HG02678 (cell line): ENCODE data around the gene ZBTB38.

Source experiments
- ATAC-seq: cut with Tn5 transposase; IDR thresholded peaks from one replicate; pipeline ENCODE4 v1.9.1; 2021; ENCODE audit warnings: mild to moderate bottlenecking, moderate library complexity; ENCODE audit not compliant: unreplicated experiment

ZBTB38 gene

DNA sequence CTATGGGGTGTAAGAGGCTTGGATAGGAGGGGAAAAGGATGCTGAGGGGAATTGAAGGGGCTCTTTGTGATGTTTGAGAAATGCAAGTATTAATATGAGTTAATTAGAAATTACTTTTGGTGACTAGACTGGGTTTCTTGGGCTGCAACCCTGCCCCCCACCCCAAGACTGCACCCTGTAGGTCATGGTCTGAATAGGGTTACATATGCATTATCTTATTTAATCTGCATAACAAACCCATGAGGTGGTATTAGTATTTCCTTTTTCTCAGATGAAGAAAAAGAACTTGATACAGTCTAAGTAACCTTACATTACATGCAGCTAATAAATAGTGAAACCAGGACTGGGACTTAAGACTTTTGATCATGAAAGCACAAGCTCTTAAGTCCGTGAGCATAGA is 5.6 kb upstream of the ZBTB38 start:
- no peak for ATAC-seq

DNA sequence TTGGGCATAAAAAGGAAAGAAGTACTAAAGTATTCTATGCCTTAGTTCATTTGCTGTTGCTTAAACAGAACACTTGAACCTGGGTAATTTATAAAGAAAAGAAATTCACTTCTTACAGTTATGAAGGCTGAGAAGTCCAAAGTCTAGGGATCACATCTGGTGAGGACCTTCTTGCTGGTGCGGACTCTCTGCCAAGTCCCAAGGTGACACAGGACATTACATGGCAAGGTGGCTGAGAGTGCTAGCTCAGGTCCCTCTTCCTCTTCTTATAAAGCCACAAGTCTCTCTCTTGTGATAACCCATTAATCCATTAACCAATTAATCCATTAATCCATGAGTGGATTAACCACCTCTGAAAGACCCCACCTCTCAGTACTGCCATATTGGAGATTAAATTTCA is 3.1 kb upstream of the ZBTB38 start:
- ATAC-seq = no peak

DNA sequence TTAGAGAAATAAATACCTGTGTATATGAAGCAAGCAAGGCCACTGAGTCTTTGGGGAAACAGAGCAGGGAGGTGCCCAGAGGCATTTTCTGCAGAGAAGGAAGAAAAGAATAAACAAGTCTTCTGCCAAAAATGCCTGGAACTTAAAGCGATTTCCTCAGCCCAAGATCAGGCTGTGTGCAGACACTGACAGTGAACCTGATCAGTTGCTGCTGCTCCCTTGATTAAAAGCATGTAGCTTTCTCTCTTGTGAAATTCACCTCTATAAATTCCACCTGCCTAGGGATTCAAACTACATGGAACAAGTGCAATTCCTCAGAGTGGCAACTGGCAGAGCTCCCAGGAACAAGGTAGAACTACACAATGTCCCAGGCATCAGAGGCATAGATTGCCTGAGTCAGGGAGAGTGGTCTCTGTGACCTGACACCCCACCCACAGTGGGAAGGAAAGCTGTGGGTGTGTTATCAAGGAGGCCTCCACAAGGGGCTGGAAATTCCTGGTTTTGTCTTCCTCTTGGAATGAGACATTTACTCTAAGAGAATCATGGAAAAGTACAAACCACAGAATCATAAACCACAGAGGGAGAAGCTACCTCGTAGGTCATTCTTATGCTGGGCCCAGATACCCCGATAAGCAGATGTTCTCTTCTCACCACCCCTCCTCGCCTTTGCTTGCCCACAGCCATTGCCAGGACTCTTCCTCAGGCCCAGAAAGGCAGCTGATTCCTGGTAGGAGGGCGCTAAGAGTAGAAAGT is 1.8 kb upstream of the ZBTB38 start:
- no peak for ATAC-seq

DNA sequence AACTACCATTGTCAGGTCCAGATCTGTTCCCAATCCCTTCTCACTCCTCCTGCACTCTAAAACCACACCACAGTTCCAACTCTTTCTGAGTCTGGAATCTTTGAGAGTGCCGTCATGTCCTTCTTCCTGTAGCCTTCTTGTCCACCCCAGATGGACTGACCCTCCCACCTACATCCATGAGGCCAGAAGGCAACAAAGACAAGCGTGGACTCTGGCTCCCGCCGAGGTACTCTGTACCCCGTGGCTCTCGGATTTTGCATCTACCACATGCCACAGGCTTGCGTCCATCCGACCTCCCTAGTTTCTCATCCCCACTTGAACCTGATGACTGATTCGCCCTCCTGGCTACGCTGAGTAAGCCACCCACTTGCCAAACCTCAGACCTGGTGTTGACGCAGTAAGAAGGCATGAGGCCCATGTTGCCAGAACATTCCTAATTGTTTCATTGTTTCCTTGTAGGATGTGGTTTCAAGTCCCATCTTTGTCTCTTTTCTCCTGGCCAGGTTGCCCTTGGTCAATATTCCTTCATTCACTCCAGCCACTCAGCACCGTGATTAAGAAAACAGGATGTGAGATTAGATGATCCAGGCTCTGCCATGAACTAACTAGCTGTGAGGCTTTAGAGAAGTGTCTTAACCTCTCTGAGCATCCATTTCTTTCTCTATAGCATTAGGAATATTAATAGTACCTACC is 1.1 kb upstream of the ZBTB38 start:
- no peak for ATAC-seq

DNA sequence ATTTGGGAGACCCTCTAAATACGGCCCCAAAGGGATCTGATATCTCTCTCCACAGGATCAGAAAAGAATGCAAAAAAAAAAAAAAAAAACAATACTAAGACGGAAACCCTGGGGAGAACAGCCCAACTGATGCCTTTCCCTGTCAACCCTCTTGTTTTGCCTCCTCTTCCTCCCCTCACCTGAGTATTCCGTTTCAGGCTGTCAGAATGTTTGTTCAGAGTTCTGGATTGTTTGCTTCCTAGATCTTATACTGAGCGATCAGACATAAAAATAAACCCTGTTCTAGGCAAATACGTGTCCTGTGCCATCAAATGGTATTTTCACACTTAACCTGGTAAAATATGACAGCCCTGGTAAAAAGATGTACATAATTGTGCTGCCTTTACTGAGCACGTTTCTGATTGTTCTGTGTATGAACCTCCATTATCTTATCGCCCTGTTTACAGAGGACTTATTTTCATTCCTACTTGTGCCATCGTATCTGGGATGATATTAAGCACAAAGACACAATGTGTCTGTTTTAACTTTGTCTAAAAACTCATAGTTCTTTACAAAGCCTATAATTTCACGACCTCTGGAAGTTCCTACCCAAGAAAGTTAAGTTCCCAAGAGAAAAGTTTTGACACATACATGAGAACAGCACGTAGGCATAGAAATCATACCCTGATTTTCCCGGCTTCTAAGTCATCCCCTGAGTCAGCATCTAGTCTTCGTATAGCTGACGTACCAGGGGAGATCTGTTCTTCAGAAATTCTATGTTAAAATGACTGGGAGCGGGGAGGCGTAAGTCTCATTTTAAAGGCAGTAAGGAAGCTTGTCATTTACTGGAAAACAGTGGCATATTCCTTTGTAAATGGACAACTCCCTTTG is 856 bp downstream of the ZBTB38 start:
- ATAC-seq = no peak

DNA sequence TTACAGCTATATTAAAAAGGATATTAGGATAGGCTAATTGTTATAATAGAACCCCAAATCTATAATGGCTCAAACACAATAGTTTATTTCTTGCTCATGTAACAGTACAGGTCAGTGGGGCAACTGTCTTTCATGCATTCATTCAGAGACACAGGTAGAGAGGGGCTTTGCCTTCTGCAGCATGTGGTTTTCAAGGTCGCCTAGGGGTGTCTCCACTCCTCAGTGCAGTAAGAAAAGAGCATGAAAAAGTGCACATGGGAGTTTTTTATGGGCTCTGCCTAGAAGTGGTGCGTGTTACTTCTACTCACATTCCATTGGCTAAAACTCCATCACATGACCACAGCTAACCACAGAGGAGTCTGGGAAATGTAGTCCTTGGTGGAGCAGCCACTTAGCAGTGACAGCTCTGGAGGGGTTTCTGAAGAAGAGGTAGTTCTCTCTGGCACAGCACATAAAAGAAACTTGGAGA is 1.8 kb downstream of the ZBTB38 start:
- peak; percentile 93 for ATAC-seq

DNA sequence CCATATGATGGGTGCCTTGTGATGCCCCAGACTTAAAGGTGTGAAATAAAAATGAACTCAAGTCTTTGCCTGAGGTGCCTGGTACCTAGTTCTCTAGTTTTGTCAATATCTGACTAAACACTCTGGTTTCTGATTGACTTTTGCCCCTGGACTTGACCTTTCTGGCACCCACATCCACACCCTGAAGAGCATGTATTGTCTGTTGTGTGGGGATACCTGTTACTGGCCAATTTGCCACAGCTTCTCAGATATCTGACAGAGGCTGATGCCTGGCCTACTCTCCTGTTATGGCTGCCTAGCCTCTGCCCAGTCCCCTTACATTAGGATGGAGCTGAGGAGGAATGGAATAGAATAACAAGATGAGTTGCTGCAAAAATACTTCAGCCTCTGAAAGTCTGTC is 3.6 kb downstream of the ZBTB38 start:
- no peak for ATAC-seq

DNA sequence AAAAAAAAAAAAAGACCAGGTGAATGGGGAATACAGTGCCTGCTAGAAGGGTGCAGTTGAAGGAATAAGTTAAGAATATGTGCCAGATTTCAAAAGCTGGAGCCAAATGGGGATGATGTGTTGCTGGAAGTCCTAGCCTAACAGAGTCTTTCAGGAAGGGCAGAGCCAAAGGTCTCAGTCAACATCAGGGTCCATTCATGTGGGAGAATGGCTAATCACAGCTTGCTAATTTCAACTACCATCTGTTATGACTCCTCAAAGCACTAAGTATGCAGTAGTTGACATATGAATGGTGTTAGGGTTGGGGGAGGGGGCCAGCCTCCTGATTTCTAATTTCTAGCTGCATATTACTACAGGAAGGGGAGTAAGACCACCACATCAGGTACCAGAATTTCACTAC is 4.4 kb downstream of the ZBTB38 start:
- no peak for ATAC-seq

DNA sequence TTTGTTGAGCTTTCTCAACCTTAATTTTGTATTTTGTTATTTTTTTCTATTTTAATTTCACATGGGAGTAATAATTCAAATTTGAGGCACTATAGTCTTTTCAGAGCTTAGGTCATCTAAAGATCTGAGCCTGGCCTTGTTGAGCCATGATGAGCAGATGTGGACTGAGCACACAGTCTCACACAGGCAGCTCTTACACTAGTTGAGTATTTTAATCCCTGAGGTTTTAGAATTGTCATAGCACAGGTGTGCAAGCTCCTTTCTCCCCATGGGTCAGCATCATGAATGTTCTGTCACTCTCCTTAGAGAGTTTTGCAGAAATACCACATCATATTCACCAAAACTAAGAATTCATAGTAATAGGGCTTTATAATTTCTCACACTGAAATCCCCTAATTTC is 4.9 kb downstream of the ZBTB38 start:
- ATAC-seq = no peak

DNA sequence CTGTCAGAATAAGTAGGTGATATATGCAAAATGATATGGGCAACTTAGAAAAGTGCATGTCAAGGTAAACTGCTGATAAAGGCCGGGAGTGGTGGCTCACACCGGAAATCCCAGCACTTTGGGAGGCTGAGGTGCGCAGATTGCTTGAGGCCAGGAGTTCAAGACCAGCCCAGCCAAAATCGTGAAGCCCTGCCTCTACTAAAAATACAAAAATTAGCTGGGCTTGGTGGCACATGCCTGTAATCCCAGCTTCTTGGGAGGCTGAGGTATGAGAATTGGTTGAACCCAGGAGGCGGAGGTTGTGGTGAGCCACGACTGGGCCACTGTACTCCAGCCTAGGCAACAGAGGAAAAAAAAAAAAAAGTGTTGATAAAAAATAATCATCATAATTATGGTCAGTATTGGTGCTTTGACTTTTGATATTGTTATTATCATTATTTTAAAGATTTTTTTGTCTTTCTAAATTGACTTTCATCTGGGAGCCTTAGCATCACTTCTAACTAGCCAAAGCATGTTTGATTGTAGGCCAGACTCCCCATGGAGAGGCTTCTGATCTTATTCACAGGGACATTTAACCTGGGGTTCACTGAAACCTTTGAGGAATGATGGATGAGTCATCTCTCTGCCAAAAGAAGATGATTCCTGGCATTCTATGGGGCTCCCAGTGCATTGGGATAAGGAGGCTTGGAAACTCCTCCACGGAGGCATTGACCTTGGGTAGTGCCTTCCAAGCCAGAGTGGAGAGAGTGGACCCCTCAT is 5.6 kb downstream of the ZBTB38 start:
- ATAC-seq = no peak

DNA sequence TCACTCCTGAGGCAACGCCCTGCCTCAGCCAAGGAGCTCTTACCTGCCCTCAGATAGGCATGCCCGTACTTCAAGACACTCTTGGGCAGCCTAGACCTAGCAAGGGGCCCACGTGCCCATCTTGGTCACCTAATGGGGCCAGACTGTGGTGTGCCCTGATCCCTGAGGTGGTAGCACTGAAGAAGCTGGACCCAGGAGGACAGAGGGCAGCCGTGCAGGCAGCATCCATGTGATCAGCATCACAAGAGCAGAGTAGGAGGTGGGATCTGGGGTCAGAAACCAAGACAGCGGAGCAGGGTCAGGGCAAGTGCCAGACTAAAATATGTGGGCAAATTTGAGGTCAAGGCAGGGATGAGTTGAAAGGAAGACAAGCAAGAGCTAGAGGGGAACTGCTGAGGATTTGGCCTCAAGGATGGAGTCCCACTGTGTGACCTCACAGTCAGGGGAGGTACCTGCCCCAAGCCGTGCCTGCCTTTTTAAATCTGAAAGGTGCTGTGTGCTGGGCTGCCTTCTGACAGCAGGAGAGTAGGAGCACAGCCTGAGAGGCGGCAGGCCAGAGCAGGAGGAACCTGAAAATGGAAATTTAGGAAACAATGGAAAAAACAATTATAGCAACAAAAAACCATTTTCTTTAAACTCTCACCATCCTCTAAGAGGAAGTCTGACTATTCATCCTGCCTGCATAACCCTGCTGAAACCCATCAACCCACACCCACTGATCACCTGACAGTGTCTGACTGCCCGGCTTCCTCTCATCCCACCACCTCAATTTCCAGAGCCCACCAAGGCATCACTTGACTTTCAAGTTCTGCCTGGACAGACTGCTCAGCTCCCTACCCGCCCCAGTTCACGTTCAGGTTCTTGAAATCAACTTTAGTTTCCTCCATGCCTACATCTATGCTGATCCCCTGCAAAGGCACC is 7.3 kb downstream of the ZBTB38 start:
- ATAC-seq = no peak

DNA sequence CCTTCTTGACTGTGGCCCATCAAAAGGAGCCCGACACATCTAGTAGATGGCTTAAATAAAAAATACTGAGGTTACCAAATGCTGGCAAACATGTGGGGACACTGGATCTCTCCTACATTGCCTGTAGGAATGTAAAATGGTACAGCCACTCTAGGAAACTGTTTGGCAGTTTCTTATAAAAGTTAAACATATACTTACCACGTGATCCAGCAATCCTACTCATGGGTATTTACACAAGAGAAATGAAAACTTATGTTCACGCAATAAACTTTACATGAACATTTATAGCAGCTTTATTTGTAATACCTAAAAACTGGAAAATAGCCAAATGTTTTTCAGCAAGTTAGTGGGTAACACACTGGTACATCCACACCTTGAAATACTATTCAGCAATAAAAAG is 9.1 kb downstream of the ZBTB38 start:
- no peak for ATAC-seq

DNA sequence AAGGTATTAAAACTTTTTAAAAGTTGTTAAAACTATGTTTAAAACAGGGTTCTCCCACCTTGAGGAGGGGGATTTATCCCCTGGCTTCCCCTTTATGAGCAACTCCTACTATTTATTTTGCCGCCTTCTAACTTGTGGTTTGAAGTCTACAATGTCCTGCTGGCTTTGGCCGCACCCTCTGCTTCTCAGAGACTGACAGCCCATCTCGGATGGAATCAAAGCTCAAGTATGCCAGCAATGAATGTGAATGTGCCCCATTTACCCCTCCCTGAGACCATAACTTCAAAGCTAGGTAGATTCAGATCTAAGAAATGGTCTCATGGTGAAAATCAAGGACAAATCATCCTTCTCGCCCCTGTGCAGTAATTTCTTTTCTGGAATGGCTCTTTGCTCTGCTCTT is 10.3 kb downstream of the ZBTB38 start:
- no peak for ATAC-seq

DNA sequence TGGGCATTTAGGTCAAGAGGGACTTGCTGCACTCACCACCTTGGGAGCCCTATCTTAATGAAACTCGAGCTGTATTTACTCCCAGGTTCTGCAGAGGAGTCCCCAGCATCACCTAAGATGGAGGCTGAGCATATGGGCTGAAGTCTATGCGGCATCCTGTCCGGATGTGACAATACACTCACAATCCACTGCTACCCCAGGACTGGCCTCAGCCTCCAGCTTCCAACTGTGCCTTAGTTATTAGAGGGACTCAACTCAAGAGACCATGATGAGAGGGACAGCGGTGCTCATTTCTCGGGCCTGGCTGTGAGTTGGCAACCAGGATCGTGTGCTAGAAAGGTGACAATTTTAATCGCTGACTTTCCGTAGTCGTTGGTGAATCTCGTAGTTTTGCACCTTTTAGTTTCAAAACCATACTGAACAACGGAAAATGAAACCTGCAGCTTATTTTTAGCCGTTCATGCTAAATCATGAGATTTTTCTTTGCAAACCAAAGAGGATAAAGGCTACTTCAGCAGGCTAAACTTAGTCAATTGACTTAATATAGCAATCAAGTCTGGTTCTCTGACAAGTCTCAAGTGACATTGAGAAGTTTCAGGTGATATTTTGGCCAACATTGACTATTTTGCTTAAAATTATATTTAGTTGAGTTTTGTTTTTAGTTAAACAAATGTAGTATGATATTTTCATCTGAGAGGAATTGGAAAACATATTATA is 11.1 kb downstream of the ZBTB38 start:
- peak; percentile 71 for ATAC-seq

DNA sequence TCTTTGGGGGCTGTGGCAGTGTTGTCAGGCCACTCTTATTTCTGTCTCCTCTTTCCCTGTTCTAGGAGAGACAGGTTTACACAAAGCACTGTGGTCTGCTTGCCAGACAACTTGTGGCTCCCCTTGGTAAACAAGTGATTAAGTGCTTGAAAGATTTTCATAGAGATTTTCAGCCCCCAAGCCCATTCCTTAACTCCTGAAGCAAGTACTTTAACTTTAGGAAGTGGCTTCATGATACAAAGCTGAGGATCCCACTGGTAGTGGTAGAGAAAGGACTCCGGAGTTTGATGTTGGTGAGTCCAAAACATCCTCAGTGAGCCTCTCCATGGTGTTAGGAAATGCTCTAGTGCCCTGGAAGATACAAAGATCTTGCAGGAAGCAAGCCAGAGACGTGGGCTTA is 12.0 kb downstream of the ZBTB38 start:
- no peak for ATAC-seq

DNA sequence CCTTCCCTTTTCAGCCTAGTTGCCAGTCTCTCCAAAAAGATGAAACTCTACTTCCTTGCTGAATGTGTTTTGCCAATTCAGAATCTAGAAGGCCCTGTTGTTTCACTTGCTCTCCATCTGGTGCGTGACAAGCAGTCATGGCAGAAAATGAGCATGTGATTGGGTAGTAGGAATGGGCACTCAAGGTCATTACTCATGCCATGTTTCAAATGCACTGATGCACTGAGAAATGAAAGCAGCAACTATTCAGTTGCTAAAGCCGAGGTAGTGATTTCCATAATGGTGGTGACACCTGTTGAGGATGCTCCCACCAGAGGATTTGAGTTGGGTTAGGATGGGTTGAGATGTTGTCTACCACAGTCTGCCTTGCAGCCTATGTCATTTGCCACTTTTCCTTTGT is 12.7 kb downstream of the ZBTB38 start:
- ATAC-seq = peak; percentile 40

DNA sequence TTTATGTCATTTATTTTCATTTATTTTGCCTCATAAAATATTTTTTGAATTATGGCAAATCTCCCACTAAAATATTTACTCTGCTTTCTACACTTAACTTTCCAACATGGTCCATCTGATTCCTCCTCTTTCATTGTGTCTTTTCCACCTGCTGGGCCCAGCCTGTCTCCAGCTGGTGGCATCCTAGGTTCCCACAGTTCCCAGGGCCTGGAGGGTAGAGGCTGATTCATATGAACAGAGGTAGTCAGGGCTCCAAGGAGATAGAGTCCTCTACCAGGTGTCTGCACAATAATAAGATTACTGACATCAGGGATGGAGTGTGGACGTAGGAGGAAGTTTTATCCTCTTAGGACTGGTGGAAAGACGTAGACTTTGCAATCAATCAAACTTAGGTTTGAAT is 14.3 kb downstream of the ZBTB38 start:
- ATAC-seq = no peak

DNA sequence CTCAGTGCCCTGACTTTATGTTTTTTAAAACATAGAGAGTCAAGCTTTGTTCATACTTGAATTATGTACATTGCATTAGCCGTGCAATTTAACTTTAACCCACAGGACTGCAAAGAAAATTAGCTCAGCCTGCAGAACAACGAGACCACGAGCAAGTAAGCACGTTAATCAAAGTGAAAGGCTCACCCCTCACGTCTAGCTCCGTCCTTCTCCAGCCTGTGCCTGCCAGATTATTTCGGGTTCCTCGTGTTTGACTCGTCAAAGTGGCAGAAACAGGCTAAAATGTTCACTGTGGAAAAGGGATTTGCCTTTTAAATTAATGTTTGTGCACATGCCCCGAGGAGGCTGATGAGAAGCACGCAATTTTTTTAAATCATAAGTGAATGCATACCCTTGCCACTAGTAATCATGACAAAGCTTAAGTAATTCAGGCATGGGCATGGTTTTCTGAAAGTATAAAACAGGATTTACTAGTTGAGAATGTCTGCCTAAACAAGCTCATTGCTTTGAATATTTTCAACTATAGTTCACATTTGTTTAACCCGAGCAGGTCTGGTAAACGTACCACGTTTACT is 15.3 kb downstream of the ZBTB38 start:
- no peak for ATAC-seq

DNA sequence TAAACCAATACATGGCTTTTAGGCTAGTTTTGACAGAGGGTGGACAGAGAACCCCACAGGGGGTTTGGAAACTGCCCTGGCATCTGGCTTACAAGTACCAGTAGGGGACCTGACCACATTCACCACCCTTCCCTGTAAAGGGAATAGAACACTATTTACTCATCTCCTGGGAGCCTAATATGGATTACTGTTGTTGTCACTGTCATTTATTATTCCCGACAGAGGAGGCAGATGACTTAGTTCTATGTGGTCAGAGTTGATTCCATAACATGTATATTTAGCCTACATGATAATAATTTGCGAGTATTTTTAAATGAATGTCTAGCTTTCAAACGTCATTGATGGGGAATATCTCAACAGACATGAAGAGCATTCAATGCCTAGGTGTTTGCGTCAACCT is 15.9 kb downstream of the ZBTB38 start:
- no peak for ATAC-seq
